Activated naive CD8-positive, alpha-beta T cell treated with anti-CD3 and anti-CD28 coated beads, Interleukin-2, amount 50 U/mL, for 16 hours (primary cell): ENCODE data around the gene MCRIP1.

Experiments
- DNase-seq: peaks from one replicate; pipeline ENCODE4 v3.0.0-alpha.2; 2020; ENCODE audit warnings: low read depth, low spot score

MCRIP1 gene

DNA sequence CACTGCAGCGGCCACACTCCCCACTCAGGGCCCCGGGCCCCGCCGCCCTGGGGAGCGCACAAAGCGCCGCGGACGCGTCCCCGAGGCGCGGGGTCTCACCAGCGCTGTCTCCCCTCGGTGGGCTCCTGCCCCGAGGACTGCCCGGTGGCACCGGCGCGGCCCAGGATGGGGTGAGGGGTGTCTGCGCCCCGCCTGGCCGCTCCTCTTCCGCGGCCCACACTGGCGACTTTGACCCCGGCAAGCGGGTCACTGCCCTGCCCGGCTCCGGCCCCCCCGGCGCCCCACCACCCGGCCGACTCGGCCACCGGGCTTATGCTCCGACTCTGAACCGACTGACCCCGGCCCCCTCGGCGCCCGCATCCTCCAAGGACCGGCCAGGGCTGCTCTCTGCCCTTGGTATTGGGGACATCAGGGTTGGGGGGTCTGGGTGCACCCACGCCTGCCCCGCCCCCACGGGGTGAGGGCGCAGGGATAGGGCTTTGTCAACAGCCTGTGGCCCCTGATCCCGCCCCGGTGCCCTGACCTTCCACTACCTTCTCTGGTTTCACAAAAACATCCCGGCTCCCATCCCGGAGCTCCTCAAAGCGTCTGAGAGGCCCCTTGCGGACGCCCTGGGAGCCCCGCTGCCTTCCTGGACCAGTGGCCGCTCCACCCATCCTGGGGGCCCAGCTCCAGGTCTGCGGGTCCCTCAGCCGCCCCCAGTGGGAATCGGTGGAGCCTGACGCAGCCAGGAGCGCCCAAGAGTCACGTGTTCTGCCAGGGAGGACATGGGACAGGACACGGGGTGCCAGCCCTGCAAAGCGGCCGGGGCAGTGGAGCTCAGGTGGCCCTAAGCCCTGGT lies 28.3 kb downstream of the MCRIP1 start:
- DNase-seq, result no peak

DNA sequence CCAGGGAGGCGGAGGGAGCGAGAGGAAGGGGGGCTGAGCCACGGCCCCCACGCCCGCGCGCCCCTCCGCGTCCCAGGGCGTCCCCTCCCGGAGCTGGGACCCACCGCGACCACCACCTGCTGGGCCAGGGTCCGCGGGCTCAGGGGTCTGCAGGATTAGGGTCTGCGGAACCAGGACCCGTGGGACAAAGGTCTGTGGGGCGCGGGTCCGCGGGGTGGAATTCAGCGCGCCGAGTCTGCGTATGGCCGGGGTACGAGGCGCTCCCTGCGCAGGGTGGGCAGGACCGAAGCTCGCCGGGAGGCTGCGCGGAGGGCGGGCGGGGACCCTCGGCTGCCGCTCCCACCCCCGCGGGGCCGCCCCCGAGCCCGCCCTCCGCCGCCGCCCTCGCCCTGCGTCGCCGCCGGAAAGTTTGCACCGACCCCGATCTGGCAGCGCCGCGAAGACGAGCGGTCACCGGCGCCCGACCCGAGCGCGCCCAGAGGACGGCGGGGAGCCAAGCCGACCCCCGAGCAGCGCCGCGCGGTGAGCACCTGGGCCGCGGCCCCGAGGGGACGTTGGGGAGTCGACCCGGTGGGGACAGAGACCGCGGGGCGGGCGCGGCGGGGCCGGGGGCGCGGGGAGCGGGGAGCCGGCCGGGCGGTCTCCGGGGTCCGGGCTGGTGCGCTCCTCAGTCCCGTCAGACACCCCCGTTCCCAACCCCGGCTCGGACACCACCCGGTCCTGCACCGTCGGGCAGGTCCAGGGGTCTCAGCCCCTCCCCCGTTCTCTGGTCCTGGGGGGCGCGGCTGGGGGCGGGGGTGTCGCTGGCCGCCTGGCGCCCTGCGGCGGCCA lies 29.1 kb downstream of the MCRIP1 start, which contains the start of gene GCGR:
TSS of gene GCGR (plus strand) at position 423 of the 831 bp plus-strand sequence. CDS start 4,869 bp downstream, outside the sequence.
- DNase-seq, result no peak

DNA sequence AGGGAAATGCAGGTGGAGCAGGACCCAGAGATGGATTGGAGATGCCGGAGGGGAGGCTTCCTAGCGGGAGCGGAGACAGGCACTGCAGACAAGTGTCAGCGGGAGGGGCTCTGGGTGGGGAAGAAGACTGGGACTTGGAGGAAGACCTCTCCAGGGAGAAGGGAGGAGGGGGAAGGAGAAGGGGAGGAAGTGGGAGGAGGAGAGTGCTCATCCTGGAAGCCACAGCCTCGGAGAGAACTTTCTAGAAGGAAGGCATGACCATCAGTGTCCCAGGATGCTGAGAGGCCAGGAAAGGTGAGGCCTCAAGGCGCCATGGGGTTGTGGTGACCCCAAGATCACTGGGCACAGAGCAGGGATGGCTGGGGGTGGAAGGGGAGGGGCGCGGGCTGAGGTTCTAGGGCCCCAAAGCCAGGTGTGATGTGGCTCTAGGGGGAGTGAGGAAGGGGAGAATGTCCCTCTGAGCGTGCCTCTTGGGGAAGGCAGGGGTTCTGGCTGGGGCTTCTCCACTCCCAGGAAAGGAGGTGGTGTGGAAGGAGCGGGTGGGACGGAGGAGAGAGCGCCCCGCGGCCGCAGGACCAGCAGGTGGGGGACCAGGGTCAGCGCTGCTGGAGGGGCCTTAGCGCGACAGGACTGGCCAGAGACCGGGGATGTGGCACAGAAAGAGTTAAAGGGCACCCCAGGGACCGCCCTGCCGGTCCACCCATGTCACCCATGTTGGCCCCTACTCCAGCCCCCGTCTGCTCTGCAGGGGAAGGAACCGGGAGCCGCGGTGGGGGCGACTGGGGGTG lies 30.0 kb downstream of the MCRIP1 start:
- no peak for DNase-seq

DNA sequence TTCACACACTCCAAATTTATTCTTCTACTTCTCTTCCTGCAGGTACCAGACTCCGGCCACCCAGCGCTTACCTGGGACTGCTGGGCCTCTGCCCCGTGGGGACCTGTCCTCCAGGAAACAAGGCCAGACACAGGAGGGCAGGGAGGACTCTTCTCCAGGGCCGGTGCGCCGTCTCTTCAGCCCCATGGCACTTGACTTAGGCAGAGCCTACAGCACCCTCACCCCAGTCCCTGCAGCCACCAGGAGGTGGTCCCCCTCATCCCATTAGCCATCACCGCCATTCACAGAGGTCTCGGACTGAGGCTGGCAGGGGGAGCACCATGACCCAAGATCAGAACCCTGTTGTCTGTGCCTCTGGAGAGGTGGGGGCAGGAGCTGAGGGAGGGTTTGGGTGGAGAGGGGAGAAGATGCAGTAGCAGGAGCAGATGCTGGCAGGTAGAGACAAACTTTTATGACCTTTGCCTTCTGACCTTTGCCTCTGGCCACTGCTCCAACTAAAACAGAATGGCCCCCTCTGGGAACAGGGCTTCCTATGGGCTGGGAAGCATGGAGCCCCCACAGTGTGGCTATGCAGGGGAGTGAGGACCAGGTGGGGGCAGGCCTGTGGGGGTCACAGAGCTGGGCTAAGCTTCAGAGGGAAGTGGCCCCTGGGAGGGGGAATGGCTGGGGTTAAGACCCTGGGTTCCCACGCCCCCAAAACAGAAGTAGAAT lies 30.9 kb downstream of the MCRIP1 start:
- no peak for DNase-seq

DNA sequence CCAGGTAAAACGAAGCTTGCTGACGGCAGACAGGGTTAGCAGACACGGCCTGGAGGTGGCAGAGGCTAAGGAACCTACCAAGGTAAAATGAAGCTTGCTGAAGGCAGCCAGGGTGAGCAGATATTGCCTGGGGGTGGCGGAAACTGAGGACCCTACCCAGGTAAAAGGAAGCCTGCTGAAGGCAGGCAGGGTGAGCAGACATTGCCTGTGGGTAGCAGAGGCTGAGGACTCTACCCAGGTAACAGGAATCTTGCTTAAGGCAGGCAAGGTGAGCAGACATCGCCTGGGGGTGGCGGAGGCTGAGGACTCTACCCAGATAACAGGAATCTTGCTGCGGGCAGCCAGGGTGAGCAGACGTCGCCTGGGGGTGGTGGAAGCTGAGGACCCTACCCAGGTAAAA lies 31.8 kb downstream of the MCRIP1 start:
- no peak for DNase-seq

DNA sequence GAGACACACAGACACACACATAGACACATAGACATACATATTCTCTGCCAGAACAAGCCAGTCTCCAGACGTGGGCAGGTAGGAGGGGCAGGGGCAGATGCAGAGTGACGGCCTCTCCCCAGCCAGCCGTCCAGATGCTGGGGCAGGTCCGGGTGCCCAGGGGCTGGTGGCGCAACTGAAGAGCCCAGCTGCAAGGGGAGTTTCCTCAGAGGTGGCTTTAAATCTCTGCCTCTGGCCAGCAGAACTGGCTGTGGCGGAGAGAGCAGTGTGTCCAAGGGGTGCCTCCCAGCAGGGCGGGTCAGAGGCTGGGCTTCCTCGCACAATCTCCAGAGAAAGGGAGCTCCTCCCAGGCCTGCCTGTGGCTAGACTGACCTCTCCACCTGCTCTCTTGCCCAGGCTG lies 38.6 kb downstream of the MCRIP1 start:
- DNase-seq, result no peak

DNA sequence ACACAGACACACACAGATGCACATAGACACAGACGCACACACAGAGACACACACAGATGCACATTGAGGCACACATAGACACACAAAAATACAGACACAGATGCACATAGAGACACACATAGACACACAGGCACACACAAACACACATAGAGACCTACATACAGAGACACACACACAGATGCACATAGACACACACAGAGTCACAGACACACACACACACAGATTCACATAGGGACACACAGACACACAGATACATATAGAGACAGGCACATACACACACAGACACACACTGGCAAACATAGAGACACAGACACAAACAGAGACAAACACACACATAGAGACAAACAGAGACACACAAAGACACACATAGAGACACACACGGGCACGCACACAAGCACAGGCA lies 39.0 kb downstream of the MCRIP1 start:
- DNase-seq, result no peak

DNA sequence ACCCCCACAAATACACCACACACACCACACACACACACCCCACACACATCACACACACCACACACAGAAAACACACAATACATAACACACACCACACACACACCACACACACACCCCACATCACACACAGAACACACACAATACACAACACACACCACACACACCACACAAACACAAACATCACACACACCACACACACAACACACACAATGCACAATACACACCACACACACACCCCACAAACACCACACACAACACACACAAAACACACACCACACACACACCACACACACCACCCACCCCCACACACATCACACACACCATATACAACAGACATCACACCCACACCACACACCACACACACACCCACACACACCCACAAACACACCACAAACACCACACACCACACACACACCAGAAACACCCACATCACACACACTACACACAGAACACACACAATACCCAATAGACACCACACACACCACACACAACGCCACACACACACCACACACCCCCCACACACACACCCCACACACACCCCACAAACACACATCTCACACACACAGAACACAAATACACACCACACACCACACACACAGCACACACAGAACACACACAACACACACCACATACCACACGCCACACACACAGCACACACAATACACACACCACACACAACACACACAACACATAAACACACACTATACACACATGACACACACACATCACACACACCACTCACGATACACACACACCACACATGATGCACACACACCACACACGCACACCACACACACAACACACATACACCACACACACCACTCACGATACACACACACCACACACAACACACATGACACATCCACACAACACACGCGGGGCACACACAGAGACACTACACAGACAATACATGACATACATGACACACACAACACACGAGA lies 40.1 kb downstream of the MCRIP1 start:
- no peak for DNase-seq
